Omental fat pad (tissue), 4 donors: ENCODE results near the gene CFAP206. TPM values are rescaled to one million over a fixed set of nuclear protein-coding genes. Genes with fewer than 3 reads are reported as not detected.

Experiments
- ATAC-seq: fragments of 150-250 bp; one replicate; pipeline ENCODE4 v1.9.1; 2016; ENCODE audit warnings: mild to moderate bottlenecking, moderate library complexity; ENCODE audit not compliant: low FRiP score
- DNase-seq: peaks from one replicate; pipeline ENCODE4 v3.0.0-alpha.2; 2019; ENCODE audit warnings: low spot score
- total RNA-seq, 4 donors: library from RNA; depleted of rRNA; stranded (reverse); fragments of >200 nt; gene quantifications; one replicate each; pipeline ENCODE4 v1.1.0, GENCODE V29; 2016
- TF ChIP-seq, protein P1 (sequence below), 3 donors: fragments of 450-650 bp; IDR thresholded peaks; one replicate each; pipeline ENCODE4 v1.5.1; 2016 to 2017; ENCODE audit warnings: antibody characterized with exemption in 3 of 3, mild to moderate bottlenecking in 3 of 3, moderate library complexity in 2 of 3

The CFAP206 gene
- total RNA-seq, 4 donors from 2014 or later: 0.37 TPM; not detected in 3

DNA sequence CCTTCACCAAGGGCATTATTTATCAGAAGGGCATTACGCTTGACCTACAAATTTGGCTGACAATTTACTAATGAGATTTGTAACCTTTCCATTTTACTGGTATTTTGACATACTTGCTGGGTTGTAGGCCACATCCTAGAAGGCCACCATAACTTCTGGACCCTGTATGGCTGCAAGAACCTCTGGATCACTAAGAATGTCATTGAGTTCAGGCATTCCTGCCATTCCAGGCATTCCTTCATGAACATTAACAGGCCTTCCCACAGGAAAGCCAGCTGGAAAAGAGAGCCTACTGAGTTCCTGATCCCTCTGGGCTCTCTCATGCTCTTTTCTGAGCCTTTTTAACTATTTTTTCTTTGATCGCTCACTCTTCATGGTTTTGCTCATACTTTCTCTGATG, 36.6 kb downstream of the CFAP206 start:
- ATAC-seq (no peak), DNase-seq (no peak)
- TF ChIP-seq, protein P1, sequence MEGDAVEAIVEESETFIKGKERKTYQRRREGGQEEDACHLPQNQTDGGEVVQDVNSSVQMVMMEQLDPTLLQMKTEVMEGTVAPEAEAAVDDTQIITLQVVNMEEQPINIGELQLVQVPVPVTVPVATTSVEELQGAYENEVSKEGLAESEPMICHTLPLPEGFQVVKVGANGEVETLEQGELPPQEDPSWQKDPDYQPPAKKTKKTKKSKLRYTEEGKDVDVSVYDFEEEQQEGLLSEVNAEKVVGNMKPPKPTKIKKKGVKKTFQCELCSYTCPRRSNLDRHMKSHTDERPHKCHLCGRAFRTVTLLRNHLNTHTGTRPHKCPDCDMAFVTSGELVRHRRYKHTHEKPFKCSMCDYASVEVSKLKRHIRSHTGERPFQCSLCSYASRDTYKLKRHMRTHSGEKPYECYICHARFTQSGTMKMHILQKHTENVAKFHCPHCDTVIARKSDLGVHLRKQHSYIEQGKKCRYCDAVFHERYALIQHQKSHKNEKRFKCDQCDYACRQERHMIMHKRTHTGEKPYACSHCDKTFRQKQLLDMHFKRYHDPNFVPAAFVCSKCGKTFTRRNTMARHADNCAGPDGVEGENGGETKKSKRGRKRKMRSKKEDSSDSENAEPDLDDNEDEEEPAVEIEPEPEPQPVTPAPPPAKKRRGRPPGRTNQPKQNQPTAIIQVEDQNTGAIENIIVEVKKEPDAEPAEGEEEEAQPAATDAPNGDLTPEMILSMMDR (IDR thresholded peaks at IDR 0.05): no peak

DNA sequence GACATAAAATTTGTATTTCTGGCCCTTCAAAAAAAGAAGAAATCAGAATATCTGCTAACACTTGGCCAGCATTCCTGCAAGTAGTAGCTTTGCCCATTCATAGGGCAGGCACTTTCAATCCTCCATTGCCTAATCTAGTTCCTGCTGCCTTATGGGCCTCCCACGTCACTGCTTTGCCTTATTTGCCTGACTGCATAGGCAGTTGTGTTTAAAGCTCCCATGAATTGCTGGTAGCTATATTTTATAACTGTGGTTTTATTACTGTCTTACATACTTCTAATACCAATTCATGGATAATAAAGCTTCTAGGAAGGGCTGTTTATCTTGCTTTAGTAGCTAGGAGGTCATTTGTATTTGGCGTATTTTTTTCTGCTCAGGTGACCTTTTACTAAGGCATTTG, 57.3 kb downstream of the CFAP206 start:
- no peak for ATAC-seq
- TF ChIP-seq, protein P1 (IDR thresholded peaks at IDR 0.05): no peak
- no peak for DNase-seq

DNA sequence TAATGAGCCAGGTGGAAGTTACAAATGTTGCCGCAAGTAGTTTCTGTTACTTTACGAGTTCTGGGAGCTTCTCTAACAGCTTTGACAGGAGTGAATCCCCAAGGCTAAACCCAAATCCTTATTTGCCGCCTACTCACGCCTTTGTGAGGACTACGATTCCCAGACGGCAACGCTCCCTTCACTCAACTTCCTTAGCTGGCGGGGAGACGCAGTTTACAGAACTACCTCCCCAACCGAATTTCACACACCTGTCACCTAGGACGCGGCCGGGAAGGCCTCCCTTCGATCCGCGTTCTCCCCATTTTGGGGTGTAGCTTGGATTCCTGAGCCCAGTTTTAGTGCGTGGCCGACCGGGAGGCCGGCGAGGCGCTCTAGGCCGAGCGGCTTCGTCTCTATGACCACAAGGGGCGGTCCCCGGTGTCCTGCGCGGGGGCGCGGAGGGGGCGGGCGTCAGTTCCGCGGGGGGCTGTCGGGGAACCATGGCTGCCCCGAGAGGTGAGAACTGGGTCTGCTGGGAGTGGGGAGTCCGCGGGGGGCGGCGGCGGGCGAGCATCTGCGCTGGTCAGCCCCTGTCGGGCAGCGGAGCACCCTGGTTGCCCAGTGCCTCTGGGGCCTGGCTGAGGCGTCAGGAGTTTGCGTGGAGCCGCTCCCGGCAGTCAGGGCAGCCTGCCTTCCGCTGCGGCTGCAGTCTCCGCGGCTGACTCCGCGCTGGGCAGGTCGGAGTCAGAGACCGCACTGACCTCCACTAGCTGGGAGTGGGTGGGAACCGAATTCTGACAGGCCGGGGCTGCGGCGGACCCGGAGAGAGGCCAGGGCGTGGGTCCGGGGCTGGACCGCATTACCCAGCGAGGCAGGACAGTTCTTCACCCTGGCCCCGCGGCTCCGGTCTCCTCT, 65.0 kb downstream of the CFAP206 start, which contains the start of gene SLC35A1:
TSS of gene SLC35A1 (plus strand) at position 450 of the 894 bp plus-strand sequence. CDS start at position 480, 30 bp downstream.
- DNase-seq (peak; percentile 57), ATAC-seq (peak; percentile 98)
- TF ChIP-seq, protein P1 (IDR thresholded peaks at IDR 0.05): no peak

DNA sequence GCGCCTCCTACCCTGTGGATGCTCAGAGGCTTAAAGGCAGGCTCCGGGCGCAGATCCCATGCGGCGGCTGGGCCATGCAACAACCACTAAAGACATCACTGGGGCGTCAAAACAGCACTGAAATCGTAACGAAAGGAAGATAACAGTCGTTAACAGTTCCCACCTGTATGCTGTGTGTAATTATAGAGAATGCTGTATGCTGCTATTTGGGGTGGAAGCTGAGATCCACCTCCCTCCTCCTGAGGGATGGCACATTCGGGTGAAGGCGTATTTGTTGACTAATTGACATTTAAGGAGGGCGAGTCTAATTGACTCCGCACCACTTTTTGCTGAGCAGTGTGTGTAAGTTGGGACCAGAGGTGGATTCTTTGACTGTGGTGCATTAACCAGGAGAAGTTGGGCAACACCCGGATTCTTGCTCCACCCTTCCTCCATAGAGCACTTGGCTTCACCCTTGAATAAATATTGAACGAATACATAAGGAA, 65.7 kb downstream of the CFAP206 start:
- DNase-seq (no peak), ATAC-seq (peak; percentile 51)
- TF ChIP-seq, protein P1 (IDR thresholded peaks at IDR 0.05): no peak

DNA sequence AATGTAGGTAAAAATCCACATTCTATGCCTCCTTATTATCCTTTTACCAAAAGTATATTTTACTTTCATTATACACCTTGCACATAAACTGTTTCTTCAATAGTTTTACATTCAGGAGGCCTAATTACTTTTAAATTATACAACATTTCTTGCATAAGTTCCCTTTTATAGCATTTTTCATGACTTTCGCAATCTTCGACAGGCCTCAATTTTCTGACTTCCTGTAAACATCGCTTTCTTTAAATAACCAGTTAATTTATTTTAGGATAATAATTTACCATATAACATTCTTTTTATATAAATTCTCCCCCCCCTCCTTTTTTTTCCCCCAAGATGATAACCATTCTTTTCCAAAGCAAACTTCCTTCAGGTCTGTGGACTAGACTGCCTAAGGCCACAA, 74.2 kb downstream of the CFAP206 start:
- ATAC-seq: no peak
- no peak for DNase-seq
- TF ChIP-seq, protein P1 (IDR thresholded peaks at IDR 0.05): no peak

DNA sequence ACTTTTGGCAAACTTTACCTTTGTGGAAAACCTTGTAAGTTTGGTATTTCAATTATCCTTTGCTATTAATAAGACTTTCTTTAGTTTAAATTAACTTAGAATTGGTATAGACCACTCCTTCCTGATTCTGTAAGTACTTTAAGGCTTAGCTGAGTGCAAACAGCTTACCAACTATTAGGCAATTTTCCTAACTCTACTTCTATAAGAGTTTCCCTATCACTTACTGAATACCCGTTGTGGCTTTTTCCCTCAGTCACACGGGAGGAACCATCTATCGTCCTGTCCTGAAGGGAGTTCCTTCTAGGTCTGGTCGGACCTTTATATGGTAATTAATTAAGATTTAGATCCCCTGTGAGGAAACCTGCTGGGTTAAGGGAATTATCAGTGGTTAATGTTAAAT, 74.6 kb downstream of the CFAP206 start:
- ATAC-seq: no peak
- no peak for DNase-seq
- TF ChIP-seq, protein P1 (IDR thresholded peaks at IDR 0.05): no peak

DNA sequence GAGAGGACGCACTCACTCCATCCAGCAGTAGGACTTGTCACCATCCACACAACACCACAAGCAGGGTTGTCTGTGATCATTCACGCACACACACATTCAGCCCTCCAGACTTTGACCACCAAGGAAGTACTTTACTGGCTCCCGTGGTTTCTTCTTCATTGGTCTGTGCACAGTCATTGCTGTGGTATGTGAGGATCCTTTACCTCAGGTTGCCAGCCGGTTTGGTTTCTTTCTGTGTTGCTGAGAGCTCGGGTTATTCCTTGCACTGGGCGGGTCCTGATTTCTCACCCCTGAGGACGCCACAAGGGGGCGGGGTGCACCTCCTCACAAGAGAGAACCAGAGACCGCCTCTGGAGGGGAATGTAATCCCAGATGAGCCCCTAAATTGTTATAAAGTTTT, 76.2 kb downstream of the CFAP206 start:
- ATAC-seq (no peak), DNase-seq (no peak)
- TF ChIP-seq, protein P1 (IDR thresholded peaks at IDR 0.05): no peak
